GM21390 (cell line): ENCODE results near the gene PON3.
"Not testable (repeated sequence)": the region's sequence is repeated elsewhere in the genome, so short reads cannot be mapped to it uniquely, and the experiment has no call there.

Experiments used
- ATAC-seq: cut with Tn5 transposase; IDR thresholded peaks from one replicate; pipeline ENCODE4 v1.9.1; 2021; ENCODE audit not compliant: unreplicated experiment

Gene PON3

GRCh38 chr7:95412075-95412474 lies 15.9 kb upstream of the PON3 start:
- no peak for ATAC-seq

DNA sequence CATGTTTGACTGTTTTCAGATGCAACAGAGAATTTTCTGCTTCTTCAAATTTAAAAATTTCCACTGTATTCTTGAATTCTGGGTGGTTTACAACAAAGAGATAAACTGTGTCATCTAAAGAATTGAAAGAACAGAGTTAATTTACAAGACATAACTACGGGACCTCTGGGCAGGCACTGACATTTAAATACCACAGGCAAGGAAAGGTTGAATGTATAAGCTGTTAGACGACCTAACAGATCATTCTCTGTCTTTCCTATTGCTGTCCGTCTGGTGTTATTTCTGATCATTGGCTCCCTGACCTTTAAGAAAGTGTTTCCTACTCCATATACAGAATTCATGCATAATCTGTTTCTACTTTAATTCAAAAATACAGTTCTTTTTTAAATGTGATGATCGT lies 15.5 kb upstream of the PON3 start:
- ATAC-seq: no peak

DNA sequence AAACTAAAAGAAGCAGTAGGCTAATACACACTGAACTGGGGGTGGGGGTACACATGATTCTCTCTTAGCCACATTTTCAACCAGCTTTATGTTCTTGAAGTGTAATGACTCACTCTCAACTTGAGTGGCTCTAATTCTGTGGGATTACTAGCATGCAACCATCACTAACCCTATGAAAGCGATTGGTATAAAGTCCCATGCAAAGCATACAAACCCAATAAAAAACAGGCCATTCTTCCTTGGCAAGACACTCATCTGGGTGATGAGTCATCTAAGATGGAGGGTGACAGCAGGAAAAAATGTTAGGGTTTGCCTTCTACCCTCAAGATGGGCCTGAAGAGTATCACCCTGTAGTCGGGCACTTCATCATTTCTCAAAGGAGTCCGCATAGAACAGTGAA lies 14.9 kb upstream of the PON3 start:
- ATAC-seq: no peak

DNA sequence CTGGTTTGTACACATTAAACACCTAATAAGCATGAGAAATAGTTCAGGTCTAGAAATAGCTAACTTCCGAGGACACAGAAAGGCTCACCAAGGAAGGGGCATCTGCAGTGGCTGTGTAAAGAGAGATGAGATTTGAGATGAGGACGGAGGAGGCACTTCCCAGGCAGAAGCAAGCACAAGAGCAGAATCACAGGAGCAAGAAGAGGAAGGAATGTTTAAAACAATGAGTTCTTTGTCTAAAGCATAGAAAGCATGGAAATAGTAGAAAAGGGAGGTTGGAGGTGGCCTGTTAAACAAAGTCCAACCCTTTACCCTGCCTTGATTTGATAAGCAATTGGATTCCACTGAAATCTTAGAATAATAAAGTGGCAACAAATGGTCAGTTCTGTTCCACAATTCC lies 11.6 kb upstream of the PON3 start:
- no peak for ATAC-seq

GRCh38 chr7:95405800-95406199 lies 9.6 kb upstream of the PON3 start:
- no peak for ATAC-seq

- no peak for ATAC-seq
These were observed 9.0 kb upstream of the PON3 start for GRCh38 chr7:95405208-95405607.

DNA sequence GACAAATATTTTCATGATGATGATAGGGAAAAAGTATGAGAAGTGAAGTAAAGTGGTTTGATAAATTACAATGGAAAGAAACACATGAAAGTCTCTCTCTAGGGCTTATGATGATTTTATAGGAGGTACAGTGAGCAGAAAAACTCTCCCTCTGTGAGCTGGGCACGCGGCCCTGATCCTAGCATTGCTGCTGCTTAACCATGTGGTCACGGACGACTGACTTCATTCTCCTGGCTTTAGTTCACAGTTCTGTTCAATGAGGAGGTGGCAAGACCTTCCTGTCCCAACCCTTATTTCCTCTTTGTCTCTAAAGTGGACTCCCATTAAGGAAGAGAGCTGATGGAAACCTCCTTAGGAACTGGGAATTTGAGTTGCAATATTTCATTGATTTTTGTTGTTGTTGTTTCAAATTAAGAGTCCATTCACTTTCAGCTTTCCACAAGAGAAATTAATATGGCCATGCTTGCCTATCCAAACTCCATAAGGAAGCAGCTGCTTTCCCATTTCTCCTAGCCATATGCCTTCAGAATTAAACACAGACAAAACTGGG lies 8.2 kb upstream of the PON3 start:
- ATAC-seq: no peak

DNA sequence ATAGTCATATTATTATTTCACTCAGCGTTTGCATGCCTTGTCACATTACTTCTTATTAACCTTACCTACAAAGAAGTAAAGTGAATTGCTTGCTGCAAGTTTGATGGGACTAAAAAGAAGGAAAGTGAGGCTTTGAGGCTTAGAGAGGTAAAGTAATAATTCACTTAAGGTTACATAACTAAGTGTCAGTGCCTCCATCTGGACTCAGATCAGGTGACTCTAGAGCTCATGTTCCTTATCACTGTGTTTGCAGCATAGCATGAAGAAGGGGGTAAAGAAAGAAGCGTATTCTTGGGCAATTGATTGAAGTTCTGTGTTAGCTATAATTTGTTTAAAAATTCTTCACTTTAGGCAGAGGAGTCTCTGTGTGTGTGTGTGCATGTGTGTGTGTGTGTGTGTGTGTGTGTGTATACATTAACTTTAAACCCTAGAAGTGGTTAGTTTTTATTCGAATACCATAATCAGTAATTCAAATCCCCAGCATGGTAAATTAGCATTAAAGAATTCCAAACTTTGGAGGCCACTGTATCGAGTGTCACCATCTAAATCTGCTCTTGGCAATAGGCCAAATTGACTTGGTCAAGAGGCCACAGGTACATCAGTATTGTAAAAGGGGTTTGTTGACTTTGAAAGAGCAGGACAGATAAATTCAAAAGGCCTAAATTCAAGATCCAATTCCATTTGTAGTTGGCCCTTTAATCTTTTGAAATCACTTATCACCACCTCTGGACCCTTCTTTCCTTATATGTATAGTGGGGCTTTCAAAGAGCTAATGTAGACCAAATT lies 2.2 kb upstream of the PON3 start:
- no peak for ATAC-seq

DNA sequence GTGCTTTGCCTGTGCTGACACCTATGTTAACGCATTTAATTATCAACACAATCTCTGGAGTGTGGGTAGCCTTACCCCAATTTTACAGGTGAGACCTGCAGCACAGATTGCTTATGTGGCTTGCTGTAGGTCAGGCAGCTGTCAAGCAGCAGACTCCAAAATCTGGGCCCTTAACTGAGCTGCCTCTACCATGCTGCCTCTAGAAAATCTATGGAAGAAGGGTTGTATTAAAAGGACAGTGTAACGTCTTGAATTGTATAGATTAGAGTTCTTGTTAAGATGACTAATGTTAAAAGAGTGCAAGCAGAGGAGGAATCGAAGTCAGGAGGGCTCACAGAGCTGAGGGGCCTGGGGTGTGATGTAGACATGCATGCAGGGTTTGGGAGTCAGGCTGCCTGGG lies 1.2 kb upstream of the PON3 start:
- no peak for ATAC-seq

GRCh38 chr7:95395755-95396135 lies 430 bp downstream of the PON3 start:
- ATAC-seq: no peak

GRCh38 chr7:95394370-95394769 lies 1.8 kb downstream of the PON3 start:
- ATAC-seq: no peak

DNA sequence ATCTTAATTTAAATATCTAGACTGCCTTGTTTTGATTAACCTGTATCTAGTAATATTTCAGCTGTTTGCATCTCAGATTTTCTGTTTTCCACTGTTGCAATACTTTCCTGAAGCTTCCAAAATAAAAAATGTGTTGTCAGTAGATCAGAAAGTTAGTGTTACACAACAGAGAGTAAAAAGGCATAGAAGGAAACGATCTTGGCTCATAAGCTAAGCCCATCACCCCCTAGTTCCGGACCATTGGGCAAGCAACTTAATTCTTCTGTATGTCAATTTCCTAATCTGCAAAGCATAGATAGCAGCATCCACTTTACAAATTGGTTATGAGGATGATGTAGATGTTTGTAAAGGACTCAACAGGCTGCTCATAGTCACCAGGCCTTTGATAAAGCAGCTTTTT lies 4.4 kb downstream of the PON3 start:
- ATAC-seq: no peak

DNA sequence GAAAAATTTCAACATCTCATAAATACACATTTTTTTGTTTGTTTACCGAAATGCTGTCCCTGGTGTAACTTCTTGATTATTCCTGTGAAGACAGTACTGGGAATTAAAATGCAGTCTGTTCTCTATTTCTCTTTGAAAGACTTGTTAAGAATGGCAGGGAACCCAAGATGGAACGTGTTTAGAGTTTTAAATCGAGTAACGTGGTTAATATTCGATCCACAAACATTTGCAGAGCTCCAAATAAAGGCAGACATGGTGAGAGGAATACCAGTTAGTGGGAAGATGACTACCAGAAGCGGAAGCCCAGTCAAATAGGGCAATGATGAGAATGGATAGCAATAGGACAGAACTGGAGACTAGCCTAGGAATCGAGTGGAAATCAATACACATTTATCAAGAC lies 6.7 kb downstream of the PON3 start:
- ATAC-seq: no peak

DNA sequence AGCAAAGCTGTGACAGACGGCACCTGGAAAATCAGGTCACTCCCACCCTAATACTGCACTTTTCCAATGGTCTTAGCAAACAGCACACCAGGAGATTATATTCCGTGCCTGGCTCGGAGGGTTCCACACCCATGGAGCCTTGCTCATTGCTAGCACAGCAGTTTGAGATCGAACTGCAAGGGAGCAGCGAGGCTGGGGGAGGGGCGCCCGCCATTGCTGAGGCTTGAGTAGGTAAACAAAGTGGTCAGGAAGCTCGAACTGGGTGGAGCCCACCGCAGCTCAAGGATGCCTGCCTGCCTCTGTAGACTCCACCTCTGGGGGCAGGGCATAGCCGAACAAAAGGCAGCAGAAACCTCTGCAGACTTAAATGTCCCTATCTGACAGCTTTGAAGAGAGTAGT lies 16.7 kb downstream of the PON3 start:
- not testable (repeated sequence) for ATAC-seq

DNA sequence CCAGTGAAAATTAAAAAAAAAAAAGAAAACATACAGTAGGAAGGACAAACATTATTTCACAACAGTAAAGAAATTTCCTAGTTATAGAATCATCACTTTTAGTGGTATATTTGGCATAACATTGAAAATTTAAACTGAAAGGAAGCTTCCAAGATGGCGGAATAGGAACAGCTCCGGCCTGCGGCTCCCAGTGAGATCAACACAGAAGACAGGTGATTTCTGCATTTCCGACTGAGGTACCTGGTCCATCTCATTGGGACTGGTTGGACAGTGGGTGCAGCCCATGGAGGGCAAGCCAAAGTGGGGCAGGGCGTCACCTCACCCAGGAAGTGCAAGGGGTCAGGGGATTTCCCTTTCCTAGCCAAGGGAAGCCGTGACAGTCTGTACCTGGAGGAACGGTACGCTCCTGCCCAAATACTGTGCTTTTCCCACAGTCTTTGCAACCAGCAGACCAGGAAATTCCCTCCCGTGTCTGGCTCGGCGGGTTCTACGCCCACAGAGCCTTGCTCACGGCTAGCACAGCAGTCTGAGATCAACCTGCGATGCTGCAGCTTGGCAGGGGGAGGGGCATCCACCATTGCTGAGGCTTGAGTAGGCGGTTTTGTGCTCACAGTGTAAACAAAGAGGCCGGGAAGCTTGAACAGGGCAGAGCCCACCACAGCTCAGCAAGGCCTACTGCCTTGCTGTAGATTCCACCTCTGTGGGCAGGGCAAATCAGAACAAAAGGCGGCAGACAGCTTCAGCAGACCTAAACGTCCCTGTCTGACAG lies 19.4 kb downstream of the PON3 start:
- no peak for ATAC-seq

DNA sequence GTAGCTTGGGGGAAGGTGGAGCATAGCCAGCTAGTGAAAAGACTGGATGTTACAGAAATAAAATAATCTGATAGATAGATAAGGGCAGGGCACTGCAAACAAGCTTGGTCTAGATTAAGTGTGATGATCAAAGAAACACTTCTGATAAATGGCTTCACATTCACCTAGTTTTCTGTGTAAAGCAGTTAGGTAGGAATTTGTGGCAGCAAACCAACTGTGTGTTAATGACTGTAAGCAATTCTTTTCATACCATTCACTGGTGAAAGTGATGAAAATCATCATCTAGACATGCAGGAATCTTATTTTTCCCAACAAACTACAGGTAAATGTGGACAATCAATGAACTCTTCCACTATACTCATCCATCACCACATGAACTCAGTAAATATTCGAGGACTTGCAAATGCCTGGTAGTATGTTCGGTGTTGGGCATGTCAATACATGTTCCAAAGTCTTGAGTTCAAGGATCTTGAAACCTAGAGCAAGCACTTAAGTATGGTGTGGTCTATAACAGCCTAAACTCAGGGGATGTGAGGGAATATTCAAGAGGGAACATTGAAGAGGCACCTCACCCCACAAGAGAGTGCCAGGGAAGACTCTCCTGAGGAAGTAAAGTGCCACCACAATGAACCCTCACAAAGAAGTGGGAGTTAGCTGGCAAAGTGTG lies 20.5 kb downstream of the PON3 start:
- no peak for ATAC-seq

DNA sequence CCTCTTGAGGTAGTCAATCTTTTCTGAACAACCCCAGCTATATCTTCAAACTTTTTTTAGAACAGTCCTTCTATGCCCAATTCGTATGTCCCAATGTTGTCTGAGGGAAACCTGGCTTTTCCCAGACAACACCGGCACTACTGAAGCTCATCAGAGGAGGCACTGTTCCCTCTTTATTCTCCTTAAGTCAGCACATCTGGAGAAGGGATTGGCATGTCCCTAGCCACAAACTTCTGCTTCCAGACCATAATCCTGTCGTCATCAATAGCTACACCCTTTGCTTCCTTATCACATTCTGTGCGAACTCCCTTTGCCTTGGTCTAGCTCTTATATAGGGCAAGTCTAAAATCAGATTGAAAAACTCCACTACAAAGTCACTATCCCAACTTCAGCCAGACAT lies 22.9 kb downstream of the PON3 start:
- ATAC-seq: no peak

- ATAC-seq: no peak
These were observed 27.9 kb downstream of the PON3 start for GRCh38 chr7:95368235-95368634.

DNA sequence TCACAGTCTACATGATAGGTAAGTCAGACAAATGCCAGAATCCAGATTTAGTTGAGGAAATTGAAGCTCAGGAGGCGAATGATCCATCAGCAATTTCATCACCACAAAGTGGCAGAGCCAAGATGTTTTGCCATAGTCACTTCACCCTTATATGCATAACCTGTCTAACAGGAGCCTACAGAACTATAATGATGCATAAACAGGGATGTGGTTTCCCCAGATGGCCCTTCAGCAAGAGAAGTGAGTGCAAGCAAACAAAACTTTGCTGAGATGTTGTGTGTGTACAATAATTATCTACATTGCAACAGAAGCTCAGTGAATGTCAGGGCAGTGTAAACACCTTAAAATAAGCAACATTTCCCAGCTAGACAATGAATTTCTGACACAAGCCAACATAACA lies 28.6 kb downstream of the PON3 start:
- ATAC-seq: no peak

DNA sequence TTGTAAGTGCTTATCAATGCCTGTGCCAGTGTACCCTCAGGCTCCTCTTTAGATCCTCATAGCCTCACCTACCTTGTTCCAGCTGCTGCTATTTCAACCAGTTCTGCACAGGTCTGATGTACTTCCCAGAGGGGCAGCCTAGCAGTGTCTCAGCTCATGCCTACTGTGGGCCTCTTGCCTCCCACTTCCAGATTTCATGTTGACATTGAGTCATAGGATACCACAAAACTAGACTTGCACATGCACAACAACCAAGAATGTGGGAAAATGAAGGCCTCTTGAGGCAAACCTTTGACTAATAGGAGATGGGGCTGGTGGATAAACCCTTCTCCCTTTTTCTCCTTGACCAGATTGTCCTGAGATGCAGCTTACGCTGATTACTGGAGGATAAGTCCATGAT lies 31.0 kb downstream of the PON3 start:
- no peak for ATAC-seq

GRCh38 chr7:95357623-95358022 lies 38.6 kb downstream of the PON3 start:
- ATAC-seq: no peak
